AG04450 (cell line): Measurements from ENCODE around the gene EXOSC9. TPM values are rescaled to one million over a fixed set of nuclear protein-coding genes. Genes with fewer than 3 reads are reported as not detected.

Experiments used
- CTCF ChIA-PET: fragments of 300-600, 350-600 bp; formaldehyde crosslinking; extraction: SDS; loops from one replicate; lab custom pipeline; 2022; ENCODE audit warnings: antibody characterized with exemption, inconsistent platforms; lab: Charles Lee
- POLR2A ChIA-PET: fragments of 350-600 bp; formaldehyde crosslinking; extraction: SDS; loops from one replicate; lab custom pipeline; 2021; ENCODE audit warnings: antibody characterized with exemption, inconsistent platforms; lab: Yijun Ruan, JAX
- DNase-seq: peaks from one replicate; pipeline ENCODE4 v3.0.0-alpha.2; 2011; ENCODE audit warnings: low read depth, low spot score
- H3K27ac ChIP-seq: one replicate; pipeline ENCODE4 v1.5.1; 2012; ENCODE audit warnings: low read depth, low read length, control low read depth
- H3K27me3 ChIP-seq: one replicate; pipeline ENCODE4 v1.6.0; 2012; ENCODE audit warnings: low read length; ENCODE audit not compliant: control insufficient read depth, insufficient read depth
- H3K4me3 ChIP-seq: 2 replicates; pipeline ENCODE4 v1.5.1; 2011; ENCODE audit warnings: mild to moderate bottlenecking, low read depth, low read length, control low read depth
- H3K9me3 ChIP-seq: 2 replicates; pipeline ENCODE4 v1.5.1; 2012; ENCODE audit warnings: low read length; ENCODE audit not compliant: control insufficient read depth, insufficient read depth
- polyA plus RNA-seq: library from polyadenylated mRNA; depleted of rRNA; stranded (reverse); fragments of >200 nt; gene quantifications from 2 replicates; pipeline ENCODE4 v1.2.3, GENCODE V29; 2011; rRNA removed
- TF ChIP-seq, protein P1 (sequence below): IDR thresholded peaks from 2 replicates; pipeline ENCODE4 v1.5.1; 2011; ENCODE audit warnings: low read depth, low read length, control low read depth, inconsistent platforms

The EXOSC9 gene
- polyA plus RNA-seq, 1 experiment, result 34.7 TPM

DNA sequence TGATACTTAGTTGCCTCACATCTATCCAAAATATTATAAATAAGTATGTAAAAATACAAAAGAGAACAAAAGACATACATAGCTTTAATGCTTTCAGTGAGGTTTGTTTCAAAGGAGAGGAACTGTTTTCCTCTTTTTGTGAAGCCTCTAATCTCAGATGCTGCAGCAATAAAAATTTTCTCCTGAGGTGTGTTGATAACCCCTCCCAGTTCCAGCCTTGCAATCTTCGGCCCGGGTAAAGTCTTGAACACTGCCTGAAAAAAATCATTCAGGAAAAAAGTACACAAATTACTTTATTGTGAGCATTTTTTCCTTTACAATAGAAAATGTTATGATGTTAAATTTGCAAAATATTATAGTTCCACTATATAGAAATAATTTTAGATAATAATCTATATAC is 60.3 kb downstream of the EXOSC9 start:
- POLR2A ChIA-PET, result no interaction called here
- CTCF ChIA-PET, result no interaction called here
- Histone ChIP-seq H3K27ac (no peak overlapping the region), H3K9me3 (no peaks in the 10 kb centered on the region), H3K27me3 (no peaks in the 10 kb centered on the region), H3K4me3 (no peak overlapping the region)
- no peak for DNase-seq
- TF ChIP-seq, protein P1, sequence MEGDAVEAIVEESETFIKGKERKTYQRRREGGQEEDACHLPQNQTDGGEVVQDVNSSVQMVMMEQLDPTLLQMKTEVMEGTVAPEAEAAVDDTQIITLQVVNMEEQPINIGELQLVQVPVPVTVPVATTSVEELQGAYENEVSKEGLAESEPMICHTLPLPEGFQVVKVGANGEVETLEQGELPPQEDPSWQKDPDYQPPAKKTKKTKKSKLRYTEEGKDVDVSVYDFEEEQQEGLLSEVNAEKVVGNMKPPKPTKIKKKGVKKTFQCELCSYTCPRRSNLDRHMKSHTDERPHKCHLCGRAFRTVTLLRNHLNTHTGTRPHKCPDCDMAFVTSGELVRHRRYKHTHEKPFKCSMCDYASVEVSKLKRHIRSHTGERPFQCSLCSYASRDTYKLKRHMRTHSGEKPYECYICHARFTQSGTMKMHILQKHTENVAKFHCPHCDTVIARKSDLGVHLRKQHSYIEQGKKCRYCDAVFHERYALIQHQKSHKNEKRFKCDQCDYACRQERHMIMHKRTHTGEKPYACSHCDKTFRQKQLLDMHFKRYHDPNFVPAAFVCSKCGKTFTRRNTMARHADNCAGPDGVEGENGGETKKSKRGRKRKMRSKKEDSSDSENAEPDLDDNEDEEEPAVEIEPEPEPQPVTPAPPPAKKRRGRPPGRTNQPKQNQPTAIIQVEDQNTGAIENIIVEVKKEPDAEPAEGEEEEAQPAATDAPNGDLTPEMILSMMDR, result no peak

DNA sequence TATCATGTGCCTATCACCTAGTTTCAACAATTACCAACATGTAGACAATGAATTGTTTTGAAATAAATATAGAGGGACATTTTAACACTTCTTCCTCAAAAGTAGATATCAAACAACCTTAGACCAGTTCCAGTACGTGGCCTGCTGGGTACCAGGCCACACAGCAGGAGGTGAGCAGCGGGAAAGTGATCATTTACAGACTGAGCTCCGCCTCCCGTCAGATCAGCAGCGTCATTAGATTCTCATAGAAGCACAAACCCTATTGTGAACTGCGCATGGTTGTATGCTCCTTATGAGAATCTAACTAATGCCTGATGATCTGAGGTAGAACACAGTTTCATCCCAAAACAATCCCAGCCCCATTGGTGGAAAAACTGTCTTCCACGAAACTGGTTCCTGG is 62.7 kb downstream of the EXOSC9 start:
- Histone ChIP-seq H3K27me3 (no peaks in the 10 kb centered on the region), H3K27ac (no peak overlapping the region), H3K9me3 (no peaks in the 10 kb centered on the region), H3K4me3 (no peak overlapping the region)
- no peak for DNase-seq
- ChIA-PET POLR2A (no interaction called here), CTCF (no interaction called here)
- TF ChIP-seq, protein P1, result no peak

Other genes with a start within 250 kb of the EXOSC9 start
- gene ANXA5, start 104.3 kb upstream of the EXOSC9 start, polyA plus RNA-seq, result 1,739 and 2,093 TPM in 2 replicates
- 6.0 and 7.4 TPM in 2 replicates for gene SMIM43, start 36.2 kb upstream of the EXOSC9 start, polyA plus RNA-seq
- 13.1 and 18.6 TPM in 2 replicates for gene CCNA2, start 22.6 kb downstream of the EXOSC9 start, polyA plus RNA-seq
- gene BBS7, start 69.2 kb downstream of the EXOSC9 start, polyA plus RNA-seq, result 22.2 and 28.9 TPM in 2 replicates
- gene TRPC3, start 150.7 kb downstream of the EXOSC9 start, polyA plus RNA-seq, result 2.1 and 2.3 TPM in 2 replicates